Putamen (tissue), 1 donor: ENCODE results near the gene ANKRD44.
"Not testable (repeated sequence)": the region's sequence is repeated elsewhere in the genome, so short reads cannot be mapped to it uniquely, and the experiment has no call there.

ENCODE experiments used
- DNase-seq: peaks from one replicate; pipeline ENCODE4 v3.0.0-alpha.2; 2016; ENCODE audit warnings: low spot score

ANKRD44 gene

DNA sequence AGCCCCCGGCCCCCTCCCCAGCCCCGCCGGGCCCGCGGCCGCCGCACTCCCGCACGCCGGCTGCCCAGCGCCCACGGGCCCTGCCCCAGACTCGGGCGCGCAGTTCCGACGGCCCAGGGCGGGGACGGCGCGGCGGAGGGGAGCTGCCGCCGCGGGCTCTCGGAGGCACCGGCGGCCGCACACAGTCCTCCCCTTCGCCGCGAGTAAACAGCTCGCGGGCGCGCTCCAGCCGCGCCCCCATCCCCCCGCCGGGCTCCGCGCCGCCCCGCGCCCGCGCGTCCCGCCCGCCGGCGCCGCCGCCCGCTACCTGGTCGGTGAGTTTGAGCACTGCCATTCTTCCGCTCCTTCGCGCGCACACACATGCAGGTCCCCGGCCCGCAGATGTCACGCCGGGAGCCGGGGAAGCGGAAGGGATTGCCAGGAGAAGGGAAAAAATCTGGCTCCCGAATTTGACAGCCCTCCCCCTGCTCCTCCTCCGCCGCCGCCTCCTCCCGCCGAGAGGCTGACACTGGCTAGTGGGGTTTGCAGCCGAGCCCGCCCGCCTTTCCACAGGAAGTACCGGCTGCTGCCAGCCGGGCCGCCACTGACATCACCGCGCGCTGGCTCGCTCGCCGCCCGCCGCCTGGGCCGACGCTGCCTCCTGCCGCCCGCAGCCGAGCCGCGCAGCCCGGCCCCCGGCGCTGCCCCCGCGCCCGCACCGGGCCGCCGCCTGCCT, at the start of gene ANKRD44:
ANKRD44 (minus strand) TSS at position 510 of the 715 bp plus-strand sequence; CDS start at position 334, 176 bp downstream.
- DNase-seq, result peak; percentile 88

DNA sequence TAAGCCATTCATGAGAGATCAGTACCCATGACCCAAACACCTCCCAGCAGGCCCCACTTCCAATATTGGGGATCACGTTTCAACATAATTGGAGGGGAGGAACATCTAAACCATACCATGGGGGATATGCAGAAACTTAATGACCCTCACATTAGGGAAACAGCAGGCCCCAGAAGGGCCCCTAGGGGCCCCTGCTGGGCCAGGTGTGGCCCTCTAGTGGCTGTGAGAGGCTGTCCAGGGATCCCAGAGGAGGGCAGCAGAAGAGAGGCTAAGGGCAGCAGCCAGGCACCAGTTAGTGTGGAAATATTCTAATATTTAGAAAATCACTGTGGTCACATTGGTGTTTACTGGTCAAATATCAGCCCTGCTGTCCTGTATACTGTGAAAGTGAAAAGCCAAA, 49.3 kb upstream of the ANKRD44 start:
- no peak for DNase-seq

DNA sequence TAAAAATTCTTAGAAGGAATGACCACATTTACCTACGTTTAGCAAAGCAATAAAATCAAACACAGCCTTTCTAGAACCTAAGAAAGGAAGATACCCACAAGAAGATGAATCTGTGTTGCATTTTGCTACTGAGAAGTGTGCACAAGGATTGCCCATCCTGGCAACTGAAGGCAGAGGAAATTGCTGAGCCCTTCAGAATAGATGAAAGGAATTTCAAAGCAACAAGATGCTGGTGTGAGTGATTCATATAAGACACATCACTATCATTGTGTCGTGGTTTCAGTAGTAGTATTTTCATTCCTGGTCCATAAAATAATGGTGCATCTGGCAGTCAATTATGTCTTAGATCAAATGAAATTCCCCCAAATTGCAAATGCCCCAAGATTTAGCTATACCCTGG, 48.4 kb upstream of the ANKRD44 start:
- no peak for DNase-seq

DNA sequence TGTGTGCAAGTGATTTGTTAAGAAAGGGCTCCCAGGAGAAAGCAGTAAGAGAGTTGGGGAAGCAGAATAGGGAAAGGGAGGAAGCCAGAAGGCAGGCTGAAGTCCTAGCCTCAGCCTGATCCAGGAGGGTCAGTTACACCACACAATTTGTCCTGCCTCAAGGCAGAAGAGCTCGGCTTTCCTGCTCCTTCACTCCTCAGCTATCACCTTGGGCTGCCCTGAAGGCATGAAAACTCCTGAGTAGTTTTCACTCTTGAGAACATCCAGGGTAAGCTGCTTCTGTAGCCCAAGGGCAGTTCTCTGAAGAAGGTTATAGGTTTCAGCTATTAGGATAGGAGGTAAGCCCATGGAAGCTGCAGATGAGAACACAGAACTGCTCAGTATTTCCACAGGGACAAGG, 47.4 kb upstream of the ANKRD44 start:
- DNase-seq, result no peak

DNA sequence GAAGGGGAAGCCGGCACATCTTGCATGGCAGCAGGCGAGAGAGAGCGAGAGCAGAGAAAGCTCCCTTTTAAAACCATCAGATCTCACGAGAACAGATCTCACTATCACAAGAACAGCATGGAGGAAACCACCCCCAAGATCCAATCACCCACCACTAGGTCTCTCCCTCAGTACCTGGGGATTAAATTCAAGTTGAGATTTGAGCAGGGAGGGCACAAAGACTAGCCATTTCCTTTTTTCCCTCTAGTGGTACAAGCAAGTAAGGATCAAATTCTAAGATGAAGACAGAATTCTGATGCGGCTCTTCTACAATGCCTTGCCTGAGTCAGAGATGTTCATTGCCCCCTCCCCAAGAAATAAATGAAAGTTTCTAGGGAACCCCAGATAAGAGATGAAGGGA, 45.6 kb upstream of the ANKRD44 start:
- no peak for DNase-seq

DNA sequence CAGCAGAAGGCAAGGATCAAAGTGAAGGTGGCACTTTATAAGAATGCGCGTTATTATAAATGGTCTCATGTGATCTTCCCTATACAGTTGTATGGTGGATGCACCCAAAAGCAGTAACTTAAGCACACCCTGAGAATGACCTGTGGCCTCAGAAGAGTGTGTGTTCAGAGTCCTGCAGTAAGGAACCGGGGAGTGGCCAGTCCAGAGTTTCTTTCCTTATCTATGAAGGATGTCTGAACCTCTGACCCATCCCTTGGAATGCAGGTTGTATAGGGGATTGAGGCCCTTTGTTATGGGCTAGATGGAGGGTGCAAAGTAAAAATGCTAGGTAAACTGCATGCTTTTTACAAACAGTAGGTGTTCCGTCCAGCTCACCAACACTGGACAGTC, 43.6 kb upstream of the ANKRD44 start:
- no peak for DNase-seq

DNA sequence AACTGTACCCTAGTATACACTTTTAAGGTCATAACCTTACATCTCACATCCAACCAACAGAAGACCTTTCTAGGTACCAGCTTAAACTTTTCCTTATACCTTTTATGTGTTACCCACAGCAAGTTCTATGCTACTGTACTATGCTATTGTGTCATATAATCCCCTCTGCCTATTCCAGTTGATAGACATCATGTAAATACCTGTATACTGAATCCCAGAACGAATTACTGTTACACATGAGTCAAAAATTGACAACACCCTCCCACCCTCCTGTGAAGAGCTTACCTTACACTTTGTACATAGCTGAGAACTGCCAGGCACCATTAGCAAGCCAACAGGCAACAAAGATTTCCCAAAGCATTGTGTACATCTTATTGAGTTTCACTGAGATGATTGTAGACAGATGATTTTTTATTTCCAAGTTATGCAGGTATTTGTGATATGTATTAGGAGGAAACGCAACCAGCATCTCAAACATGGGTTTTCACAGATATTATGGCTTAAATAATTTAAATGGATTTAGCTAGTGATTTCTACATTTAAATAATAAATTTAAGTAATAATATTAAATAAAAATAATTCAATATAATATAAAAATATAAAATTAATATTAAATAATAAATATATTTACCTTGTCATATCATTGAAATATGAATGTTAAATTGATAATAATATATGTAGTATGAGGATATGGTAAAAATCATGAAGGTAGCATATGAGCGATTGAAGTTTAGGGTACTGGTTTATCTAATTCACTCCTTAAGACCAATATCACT, 43.0 kb upstream of the ANKRD44 start:
- no peak for DNase-seq

DNA sequence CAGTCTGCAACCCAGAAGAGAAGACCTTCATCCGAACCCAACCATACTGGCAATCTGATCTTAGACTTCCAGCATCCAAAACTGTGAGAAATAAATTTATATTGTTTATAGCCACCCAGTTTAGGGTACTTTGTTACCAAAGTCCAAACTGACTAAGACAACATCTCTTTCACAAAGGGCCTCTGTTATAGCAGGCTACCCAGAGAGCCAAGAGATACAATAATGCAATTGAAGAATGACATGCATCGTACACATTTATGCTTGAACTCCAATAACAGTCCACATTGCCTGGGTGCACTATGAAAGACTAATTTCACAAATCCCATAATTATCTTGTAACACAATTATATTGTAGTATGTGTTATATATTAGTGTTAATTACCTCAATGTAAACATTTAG, 39.1 kb upstream of the ANKRD44 start:
- DNase-seq, result no peak

DNA sequence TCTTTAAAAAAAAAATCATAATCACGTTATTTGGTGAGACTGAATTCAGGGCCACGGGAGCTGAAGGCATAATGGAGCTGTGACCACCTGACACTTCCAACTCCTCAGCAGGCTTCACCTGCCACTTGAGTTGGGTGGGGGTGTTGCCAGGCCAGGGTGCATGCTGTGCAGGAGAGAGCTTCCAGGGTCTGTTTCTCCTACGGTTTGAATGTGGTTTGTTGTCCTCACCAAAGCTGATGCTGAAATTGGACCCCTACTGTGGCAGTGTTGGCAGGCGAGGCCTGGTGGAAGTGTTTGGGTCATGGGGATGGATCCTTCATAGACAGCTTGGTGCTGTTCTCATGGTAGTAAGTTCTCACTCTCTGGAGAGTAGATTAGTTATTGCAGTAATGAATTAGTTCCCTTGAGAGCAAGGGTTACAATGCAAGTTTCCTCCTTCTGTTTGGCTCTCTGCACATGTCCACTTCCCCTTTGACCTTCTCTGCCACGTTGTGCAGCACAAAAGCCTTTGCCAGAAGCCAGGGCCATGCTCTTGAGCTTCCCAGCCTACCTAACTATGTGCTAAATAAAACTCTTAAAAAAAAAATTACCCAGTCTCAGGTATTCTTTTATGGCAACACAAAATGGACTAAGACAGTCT, 38.3 kb upstream of the ANKRD44 start:
- DNase-seq, result no peak

DNA sequence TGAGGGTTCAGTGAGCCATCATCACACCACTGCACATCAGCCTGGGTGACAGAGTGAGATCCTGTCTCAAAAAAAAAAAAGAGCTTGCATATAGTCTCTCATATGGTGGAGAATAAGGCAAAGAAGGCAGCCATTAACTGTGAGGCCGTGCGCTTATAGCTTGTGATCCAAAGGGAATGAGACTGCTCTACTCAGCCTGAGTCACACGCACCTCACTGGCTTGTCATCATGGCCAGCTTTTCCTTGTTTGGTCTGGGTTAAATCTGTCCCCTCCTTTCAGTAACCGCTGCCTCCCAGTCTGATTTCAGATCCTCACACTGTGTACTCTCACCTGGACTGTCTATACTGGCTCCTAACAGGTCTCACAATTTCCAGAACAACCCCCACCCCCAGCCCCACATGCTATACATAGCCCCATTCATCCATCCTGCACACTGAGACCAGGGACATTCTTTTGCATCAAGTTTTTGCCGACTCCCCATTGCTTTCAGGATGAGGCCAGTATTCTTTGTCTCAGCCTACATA, 35.3 kb upstream of the ANKRD44 start:
- DNase-seq, result no peak

DNA sequence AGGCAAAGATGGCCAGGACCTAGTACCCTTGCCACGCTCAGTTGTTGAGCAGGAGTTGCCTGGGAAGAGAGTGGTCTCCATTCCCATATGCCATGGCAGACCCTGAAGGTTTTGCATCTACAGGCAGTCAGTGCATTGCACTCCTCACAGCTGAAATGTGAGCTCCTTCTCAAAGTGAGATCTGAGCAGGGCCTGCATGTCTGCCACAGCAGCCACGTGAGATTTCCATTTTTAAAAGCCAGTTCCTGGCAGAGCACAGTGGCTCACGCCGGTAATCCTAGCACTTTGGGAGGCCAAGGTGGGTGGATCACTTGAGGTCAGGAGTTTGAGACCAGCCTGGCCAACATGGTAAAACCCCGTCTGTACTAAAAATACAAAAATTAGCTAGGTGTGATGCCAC, 33.4 kb upstream of the ANKRD44 start:
- DNase-seq, result not testable (repeated sequence)

DNA sequence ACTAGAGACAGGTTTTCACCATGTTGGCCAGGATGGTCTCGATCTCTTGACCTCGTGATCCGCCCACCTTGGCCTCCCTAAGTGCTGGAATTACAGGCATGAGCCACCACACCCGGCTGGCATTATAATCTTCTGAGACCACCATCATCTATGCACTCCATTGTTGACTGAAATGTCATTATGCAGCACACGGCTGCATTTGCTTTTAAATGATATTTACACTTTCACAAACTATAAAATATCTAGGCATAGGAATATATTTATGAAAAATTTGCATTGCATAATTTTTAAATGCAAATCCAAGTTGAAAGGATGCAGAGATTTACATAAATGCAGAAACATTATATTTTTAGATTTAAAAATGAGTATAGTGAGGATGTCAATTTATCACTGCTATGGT, 30.0 kb upstream of the ANKRD44 start:
- DNase-seq, result no peak

DNA sequence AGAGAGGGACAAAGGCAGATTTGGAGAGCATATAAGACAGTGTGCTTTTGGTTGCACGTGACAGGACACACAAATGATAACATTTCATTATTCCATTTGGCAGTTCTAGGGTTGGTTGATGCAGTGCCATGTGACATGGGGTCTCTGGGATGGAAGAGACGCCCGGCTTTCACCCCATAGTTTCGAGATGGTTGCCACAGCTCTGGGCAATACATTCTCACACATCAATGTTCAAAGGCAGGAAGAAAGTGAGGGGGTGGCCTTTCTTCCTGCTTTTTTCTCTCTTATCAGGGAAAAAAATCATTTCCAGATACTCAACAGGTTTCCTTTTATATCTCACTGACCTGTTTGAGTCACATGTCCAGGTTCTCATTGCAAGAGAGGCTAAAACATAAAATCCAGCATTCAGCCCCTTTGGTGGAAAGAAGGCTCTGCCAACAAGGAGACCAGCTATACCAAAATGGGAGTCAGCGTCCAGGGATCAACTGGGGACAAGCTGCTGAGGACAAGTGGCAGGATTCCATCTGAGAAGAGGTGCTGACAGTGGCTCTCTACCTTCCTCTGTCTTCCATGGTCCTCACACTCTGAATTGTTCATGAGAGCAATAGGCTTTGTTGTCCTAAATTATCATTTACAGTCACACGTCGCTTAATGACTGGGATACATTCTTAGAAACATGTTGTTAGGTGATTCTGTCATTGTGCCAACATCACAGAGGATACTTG, 29.1 kb upstream of the ANKRD44 start:
- no peak for DNase-seq

DNA sequence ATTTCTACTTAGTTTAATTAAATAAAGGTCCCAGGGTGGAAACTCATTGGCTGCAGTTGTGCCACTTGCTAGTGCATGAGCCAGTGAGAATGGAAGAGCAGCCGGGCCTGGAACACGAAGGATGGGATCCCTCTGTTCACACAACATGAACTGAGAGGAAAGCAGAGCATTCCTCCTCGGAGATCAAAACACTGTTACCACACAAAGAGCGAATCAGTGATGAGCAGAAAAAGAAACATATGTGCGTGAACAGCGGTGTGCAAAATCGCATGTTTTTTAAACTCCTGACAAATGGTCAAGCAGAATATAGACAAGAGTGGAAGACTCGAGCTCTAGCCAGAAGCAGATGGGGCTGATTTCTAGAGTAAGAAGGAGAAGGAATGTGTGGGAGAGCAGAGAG, 28.4 kb upstream of the ANKRD44 start:
- DNase-seq, result no peak

DNA sequence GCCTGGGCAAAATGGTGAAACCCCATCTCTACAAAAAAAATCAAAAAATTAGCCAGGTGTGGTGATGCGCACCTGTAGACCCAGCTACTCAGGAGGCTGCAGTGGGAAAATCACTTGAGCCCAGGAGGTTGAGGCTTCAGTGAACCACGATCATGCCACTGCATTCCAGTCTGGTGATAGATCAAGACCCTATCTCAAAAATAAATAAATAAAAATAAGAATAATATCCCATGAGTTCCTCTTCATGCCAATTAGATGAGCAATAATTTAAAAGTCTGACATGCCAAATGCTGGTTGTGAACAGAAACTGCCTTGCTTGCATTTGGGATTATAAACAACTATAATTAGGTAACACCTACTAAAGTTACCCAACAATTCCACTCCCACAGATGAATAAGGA, 22.1 kb upstream of the ANKRD44 start:
- no peak for DNase-seq

DNA sequence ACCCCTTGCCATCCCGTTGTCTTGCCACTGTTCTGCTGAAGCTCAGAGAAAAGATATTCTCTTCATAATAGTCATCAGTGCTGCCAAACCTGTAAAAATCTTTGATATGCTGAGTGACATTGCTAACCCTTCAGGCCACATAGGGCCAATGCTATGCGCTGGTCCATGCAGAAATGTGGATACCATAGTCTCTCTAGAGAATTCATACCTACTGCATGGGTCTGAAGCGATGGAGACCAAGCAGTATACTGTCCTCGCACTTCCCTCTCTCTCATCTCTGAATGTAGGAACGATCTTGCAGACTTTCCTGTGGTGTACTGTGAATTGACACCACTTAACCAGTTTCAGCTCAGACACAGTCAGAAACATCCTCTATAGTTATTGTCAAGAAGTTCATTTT, 17.9 kb upstream of the ANKRD44 start:
- no peak for DNase-seq

DNA sequence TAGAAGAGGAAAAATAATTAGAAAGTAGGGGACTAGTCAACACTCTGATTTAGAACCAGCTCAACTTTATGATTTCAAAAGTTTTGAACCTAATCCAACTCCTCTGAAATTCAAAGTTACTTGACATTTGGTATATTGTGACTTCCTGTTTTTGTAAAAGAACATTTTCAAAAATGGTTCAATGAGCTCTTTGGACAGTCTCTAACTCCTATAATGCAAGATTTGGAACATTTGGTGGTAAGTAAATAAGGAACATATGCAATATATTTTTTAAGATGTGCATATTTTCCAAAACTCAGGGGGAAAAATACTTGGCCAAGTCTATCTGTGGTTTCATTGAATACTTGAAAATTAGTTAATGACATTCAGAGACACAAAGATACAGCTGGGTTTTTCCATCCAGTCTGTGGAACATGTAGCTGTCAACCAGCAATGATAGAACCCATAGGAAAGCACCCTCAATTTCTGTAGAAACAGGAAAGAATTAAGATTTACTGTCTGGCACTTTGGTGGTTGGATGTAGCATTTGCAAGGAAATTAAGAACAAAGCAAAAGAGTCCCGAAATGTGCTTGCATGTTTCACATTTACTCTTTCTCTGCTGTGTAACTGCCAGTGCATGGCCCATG, 17.0 kb upstream of the ANKRD44 start:
- no peak for DNase-seq

DNA sequence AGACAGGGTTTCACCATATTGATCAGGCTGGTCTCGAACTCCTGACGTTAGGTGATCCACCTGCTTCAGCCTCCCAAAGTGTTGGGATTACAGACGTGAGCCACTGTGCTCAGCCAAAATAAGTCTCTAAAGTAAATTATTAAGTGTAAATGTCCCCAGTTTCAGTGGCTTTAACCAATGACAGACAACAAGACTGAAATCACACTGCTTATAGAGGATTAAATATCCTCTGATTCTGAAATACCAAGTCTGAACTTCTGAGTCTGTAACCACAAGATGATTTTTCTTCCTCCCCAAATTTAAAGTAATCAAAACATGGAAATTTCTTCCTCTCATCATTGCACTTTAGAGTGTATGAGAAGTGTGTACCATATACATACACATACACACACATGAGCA, 16.5 kb upstream of the ANKRD44 start:
- DNase-seq, result no peak

DNA sequence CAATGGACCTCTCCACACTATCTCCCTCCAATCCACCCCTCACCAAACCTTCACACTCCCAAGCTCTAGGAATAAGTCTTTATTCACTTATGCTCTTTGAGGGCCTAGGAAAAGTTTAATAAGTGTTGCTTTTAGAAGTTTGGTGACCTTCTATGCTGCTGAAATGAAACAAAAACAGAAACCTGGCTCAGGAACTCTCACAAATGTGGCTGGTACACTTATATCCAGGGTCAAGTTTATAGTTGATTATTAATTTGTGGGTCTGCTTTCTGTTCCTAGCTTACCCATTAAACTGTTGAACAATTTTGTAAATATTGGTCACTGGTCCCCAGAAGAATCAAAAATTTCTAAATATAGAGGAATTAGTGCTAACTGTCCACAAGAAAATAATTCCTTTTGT, 14.2 kb upstream of the ANKRD44 start:
- DNase-seq, result no peak

DNA sequence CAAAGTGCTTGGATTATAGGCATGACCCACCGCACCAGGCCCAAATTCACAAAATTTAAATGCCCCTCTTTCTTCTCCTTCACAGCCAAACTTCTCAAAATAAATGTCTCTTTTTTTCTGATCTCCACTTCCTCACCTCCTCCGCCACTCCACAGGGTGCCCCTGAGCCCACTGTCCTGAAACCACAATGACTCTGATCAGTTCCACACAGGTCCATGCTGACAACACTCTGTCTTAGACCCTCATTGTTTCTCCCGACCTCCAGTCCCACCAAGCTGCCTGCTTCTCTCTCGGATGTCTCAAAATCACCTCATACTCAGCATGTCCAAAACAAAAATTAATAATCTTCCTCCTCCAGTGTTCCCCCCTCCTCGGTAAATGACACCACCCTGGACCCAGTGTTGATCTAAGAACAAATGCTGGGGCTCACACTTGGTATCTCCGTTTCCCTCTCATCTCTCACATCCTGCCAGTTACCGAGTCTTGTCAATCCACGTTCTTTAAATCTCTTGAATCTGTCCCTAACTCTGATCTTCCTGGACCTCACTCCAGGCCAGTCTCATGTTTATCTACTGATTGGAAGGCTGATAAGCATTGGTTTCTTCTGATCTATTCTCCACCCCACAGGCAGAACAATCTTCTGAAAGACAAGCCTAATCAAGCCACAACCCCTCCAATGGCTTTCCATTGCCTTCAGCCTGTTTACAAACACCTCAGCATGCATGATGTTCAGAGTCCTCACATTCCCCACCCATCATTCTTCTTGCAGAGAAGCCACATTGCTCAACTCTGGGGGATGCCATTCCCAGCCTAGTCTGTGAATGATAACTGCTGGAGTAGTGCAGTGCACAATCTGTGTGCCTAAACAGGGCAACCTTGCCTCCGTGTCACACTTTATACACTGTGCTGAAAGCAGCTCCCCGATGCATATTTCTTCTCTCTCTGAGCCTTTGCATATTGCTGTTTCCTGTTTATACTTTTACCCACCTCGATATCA, 12.4 kb upstream of the ANKRD44 start:
- no peak for DNase-seq

DNA sequence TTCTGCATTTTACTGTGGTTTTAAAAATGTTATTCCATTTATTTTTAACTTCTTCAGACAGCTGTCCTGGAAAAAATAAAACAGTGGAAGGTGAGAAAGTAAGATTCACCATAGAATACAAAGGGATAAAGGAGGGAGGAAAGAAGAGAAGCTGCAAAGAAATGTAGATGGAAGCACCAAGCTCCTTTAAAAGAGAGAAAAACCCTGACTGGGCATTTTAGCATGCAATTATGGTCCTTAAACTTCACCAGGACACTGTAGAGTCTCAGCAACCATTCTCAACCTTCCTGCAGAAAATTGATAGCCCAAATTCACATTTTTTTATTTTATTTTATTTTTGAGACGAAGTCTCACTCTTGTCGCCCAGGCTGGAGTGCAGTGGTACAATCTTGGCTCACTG, 11.6 kb upstream of the ANKRD44 start:
- DNase-seq, result no peak
